Skeletal muscle tissue (tissue), 4 donors: ENCODE measurements around the gene AGRN. TPM values are rescaled to one million over a fixed set of nuclear protein-coding genes. Genes with fewer than 3 reads are reported as not detected.
A peak's percentile ranks its signal among the peaks of the same experiment; 100 is the strongest.
"Not testable (repeated sequence)": the region's sequence is repeated elsewhere in the genome, so short reads cannot be mapped to it uniquely, and the experiment has no call there.

Source experiments
- H3K27ac ChIP-seq: one replicate; pipeline ENCODE4 v1.7.0; 2013; ENCODE audit warnings: mild to moderate bottlenecking, low read depth, low read length, inconsistent platforms
- H3K27me3 ChIP-seq, 3 donors: one replicate each; pipeline ENCODE4 v1.7.0; 2013; ENCODE audit warnings: low read length in 3 of 3; ENCODE audit not compliant: control insufficient read depth in 3 of 3, insufficient read depth in 3 of 3
- H3K36me3 ChIP-seq, 3 donors: one replicate each; pipeline ENCODE4 v1.7.0; 2013; ENCODE audit warnings: low read length in 3 of 3; ENCODE audit not compliant: control insufficient read depth in 3 of 3, insufficient read depth in 3 of 3
- H3K4me1 ChIP-seq, 3 donors: one replicate each; pipeline ENCODE4 v1.7.0; 2013; ENCODE audit warnings: low read length in 3 of 3, mild to moderate bottlenecking in 3 of 3; ENCODE audit not compliant: control insufficient read depth in 3 of 3, insufficient read depth in 3 of 3
- H3K4me3 ChIP-seq, 3 donors: one replicate each; pipeline ENCODE4 v1.7.0; 2013; ENCODE audit warnings: low read length in 3 of 3
- H3K9ac ChIP-seq, 3 donors: one replicate each; pipeline ENCODE4 v1.7.0; 2013; ENCODE audit warnings: low read length in 3 of 3, mild to moderate bottlenecking in 3 of 3, moderate library complexity in 2 of 3, low read depth in 1 of 3
- H3K9me3 ChIP-seq, 3 donors: one replicate each; pipeline ENCODE4 v1.7.0; 2013; ENCODE audit warnings: low read length in 3 of 3; ENCODE audit not compliant: control insufficient read depth in 3 of 3
- total RNA-seq: library from RNA; depleted of rRNA; stranded (reverse); fragments of >200 nt; gene quantifications from one replicate; pipeline ENCODE4 v1.2.3, GENCODE V29; 2014
- donor health status: Osteomylitis.

The AGRN gene
- total RNA-seq, 1 donor from 2014 or later, result 14.6 TPM

DNA sequence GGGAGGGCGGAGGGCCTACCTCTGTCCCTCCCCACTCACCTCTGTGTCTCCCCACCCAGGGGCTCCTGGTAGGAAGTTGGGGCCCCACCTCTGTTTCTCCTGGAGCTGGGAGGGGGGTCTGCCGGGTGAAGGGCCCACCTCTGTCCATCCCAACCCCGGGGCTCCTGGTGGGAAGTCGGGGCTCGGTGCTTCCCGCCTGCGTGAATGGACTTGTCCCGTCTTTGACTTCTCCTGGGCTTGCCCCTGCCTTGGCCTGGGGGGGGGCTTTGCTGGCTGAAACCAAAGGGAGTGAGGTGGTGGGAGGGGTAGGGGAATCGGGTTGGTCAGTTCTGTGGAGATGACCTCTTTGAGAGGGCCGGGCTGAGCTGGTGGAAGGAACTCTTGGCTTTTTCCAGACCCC is 5.8 kb downstream of the AGRN start:
- peaks cover 10 to 21% (median 20%) of the 10 kb centered on the region in 3 donors for H3K27me3 ChIP-seq
- H3K36me3 ChIP-seq, result no peaks in the 10 kb centered on the region
- no peak overlapping the region for H3K4me3 ChIP-seq
- H3K27ac ChIP-seq, result no peak overlapping the region
- H3K4me1 ChIP-seq, result peaks cover 0 to 12% (median 7%) of the 10 kb centered on the region in 3 donors
- no peaks in the 10 kb centered on the region for H3K9me3 ChIP-seq
- no peak overlapping the region for H3K9ac ChIP-seq

DNA sequence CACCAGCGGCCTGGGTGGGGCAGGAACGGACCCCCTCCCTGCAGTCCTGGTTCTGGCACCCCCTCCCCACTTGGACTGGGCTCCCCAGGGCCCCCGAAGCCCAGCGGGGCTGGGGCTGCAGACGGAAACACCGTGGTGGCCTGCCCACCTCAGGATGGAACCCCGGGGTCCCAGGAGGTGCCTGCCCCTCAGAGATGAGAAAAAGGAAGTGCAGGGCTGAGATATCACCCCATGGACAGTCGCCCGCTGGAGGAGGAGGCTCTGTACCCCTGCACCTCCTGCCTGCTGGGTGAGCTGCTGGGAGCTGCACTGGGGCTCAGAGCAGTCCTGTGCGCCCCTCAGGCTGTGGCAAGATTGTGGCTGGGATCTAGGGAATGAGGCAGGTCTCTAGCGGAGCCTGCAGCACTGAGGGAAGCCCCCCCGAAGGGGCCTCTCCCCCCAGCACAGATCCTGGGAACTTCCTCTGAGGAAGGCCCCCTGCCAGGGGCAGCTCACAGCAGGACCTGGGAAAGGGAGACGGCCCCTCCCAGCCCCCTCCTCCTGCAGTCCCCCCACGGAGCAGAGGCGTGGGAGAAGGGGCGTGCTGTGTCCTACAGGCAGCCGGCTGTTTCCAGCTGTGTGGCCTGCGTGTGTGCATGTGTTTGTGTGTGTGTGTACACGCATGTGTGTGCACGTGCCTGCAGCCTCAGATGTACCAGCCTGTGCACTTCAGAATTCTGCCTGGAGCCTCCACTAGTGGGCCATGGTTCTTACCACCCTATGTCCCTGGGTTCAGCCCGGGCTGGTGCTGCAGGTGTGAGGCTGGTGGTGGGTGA is 6.9 kb downstream of the AGRN start:
- Histone ChIP-seq H3K36me3 (no peaks in the 10 kb centered on the region), H3K9ac (no peak overlapping the region), H3K9me3 (no peaks in the 10 kb centered on the region)

DNA sequence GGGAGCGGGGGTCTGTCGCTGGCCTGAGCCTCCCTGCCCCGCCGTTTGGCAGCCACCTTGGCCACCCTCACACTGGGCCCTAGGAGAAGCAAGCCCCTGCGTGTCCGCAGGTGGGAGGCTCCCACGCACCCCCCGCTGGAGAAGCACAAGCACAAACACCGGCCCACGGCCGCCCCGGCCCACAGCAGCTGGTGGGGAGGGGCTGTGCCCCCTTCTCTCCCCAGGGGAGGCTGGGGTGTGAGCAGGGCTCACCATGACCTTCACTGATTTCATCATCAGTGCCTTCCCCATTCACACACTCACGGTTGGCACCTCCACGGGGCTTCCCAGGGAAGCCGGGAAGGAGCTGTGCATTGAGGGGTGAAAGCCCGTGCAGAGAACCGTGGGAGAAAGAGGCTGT is 7.9 kb downstream of the AGRN start:
- H3K27ac ChIP-seq, result no peak overlapping the region

More for the DNA sequence above, 6.9 kb downstream of the AGRN start:
- Histone ChIP-seq H3K27me3 (peaks cover 13 to 17% (median 15%) of the 10 kb centered on the region in 3 donors), H3K4me1 (peaks cover 0 to 7% (median 0%) of the 10 kb centered on the region in 3 donors), H3K27ac (no peak overlapping the region), H3K4me3 (no peak overlapping the region)

DNA sequence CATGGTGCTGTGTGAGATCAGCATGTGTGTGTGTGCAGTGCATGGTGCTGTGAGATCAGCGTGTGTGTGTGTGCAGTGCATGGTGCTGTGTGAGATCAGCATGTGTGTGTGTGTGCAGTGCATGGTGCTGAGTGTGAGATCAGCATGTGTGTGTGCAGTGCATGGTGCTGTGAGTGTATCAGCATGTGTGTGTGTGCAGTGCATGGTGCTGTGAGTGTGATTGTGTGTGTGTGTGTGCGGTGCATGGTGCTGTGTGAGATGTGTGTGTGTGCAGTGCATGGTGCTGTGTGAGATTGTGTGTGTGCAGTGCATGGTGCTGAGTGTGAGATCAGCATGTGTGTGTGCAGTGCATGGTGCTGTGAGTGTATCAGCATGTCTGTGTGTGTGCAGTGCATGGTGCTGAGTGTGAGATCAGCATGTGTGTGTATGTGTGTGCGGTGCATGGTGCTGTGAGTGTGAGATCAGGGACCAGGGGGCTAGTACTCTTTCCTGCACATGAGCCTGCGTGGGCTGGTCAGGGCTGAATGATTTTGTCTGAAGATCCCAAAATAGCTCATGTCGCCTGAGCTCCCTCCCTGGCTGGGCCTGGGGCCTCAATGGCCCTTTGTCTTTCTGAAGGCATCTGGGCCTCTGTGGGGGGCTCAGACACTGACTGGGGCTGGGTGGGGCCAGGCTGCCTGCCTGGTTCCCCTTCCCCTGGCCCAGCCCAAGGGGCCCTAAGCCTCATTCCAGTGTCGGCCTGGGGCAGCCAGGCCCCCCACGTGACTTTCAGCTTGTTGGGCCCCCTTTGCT is 11.1 kb downstream of the AGRN start:
- H3K36me3 ChIP-seq, H3K4me3 ChIP-seq, H3K27ac ChIP-seq, H3K9me3 ChIP-seq, H3K9ac ChIP-seq: not testable (repeated sequence)
- Histone ChIP-seq H3K27me3 (peaks cover 27 to 32% (median 30%) of the 10 kb centered on the region in 3 donors), H3K4me1 (peaks cover 9 to 18% (median 12%) of the 10 kb centered on the region in 3 donors)

More for the DNA sequence above, 7.9 kb downstream of the AGRN start:
- Histone ChIP-seq H3K4me3 (no peak overlapping the region), H3K36me3 (no peaks in the 10 kb centered on the region), H3K9me3 (no peaks in the 10 kb centered on the region), H3K9ac (no peak overlapping the region), H3K27me3 (peaks cover 17 to 22% (median 22%) of the 10 kb centered on the region in 3 donors), H3K4me1 (peaks cover 5 to 10% (median 7%) of the 10 kb centered on the region in 3 donors)

DNA sequence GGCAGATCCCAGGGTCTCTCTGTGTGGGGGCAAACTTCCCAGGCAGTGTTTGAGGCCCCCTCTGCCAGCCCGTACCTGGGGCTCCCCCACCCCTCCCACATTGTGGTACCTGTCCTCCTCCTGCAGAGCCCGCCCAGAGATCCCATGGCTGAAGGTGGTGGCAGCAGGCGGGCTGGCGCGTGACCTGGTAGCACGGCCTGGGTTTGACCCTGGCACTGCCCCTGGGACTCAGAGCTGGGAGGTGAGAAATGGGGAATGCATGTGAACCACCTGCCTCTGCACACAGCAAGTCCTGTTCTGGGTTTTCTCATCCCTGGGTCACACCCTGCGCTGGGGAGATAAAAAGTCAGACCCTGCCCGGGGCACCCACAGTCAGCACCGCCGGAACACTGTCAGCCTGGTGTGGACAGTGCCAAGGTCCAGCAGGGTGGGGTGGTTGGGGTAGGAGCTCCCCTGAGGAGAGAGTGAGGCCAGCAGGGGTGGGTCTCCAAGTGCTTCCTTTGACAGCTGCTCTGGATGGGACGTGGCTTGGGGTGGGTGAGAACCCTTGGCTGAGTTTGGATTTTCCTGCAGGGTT is 11.8 kb downstream of the AGRN start:
- Histone ChIP-seq H3K27me3 (peaks cover 32 to 36% (median 35%) of the 10 kb centered on the region in 3 donors), H3K27ac (no peak overlapping the region), H3K36me3 (no peaks in the 10 kb centered on the region), H3K4me3 (no peak overlapping the region), H3K9ac (no peak overlapping the region), H3K4me1 (peaks cover 9 to 18% (median 12%) of the 10 kb centered on the region in 3 donors), H3K9me3 (no peaks in the 10 kb centered on the region)

DNA sequence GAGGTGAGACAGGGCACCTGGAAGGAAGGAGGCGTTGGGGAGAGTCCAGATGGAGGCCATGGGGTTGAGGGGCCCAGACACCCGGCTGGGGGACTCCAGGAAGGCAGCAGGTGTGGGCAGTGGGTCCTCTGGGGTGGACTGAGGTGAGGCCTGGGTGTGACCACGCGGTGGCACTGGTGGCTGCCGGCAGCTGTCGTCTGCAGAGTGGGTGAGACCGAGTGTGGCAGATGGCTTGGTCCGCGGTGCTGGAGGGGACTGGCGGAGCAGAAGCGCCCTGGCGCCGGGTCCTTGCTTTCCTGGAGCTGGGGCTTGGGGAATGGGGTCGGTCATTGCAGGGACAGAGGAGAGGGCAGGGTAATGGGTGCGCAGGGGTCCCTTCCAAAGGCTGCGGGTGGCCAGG is 12.5 kb downstream of the AGRN start:
- no peak overlapping the region for H3K4me3 ChIP-seq
- no peaks in the 10 kb centered on the region for H3K9me3 ChIP-seq
- no peak overlapping the region for H3K27ac ChIP-seq
- peaks cover 9 to 18% (median 12%) of the 10 kb centered on the region in 3 donors for H3K4me1 ChIP-seq
- H3K9ac ChIP-seq, result peak overlapping the region in 1 of 3 donors; percentile 45
- H3K27me3 ChIP-seq, result peaks cover 35 to 39% (median 39%) of the 10 kb centered on the region in 3 donors
- no peaks in the 10 kb centered on the region for H3K36me3 ChIP-seq

DNA sequence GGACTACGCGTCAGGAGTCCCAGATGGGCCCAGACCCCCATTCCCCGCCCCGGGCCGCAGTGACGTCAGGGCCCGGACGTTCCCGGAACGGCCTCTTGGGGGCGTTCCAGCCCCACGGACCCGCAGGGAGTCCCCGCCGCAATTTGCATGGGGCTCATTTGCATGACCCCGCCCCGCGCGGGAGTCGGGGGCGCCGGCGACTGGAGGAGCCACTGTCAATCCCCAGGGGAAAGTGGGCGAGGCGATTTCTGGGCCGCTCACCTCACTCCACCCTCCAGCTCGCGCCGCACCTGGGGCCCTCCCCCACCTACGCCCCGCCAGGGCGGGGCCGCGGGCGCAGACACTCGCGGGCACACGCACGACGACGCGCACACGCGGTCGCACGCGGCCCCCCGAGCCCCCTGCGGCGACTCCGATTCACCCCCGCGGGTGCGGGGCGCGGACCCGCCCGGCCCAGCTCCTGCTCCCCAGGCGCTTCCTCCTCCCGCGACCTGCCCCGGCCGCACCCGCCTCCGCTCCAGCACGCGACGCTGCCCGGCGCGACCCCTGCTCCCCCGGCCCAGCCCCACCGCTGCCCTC is 13.2 kb downstream of the AGRN start:
- no peaks in the 10 kb centered on the region for H3K9me3 ChIP-seq
- H3K27me3 ChIP-seq, result peaks cover 42 to 46% (median 46%) of the 10 kb centered on the region in 3 donors
- H3K27ac ChIP-seq, result no peak overlapping the region
- peak overlapping the region in 1 of 3 donors; percentile 16 for H3K9ac ChIP-seq
- no peaks in the 10 kb centered on the region for H3K36me3 ChIP-seq
- H3K4me3 ChIP-seq, result peak overlapping the region in 1 of 3 donors; percentile 41
- H3K4me1 ChIP-seq, result peaks cover 9 to 18% (median 12%) of the 10 kb centered on the region in 3 donors

DNA sequence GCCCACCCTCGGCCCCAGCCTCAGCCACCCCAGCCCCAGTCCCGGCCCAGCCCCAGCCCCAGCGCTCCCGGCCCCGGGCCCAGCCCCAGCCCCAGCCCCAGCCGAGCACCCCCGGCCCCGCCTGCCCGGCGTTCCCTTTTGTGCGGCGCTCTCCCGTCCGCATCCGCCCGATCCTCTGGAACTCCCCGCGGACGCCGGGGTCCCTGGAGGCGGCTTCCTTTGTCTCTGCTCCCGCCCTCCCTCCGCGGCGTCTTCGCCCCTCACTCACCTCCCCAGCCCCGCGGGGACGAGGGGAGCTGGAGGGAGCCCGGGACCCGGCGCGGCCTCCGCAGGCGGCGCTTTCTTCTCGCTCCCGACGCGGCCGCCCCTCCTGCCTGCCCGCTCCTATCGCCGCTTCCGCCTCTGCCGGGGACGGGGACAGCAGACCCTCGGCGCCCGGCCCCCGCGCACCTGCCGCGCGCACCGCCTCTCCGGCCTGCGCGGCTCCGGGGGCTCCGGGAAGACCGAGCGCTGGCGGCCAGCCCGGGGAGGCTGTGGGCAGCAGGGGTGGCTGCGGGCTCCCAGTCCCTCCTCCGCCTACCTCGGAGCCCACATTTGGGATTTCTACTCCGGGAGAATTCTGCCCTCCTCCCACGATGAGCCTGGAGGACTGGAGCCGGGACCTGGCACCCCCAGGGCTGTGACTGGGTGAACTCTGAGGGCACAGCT is 14.0 kb downstream of the AGRN start:
- peaks cover 9 to 18% (median 12%) of the 10 kb centered on the region in 3 donors for H3K4me1 ChIP-seq
- H3K27me3 ChIP-seq, result peaks cover 49 to 54% (median 54%) of the 10 kb centered on the region in 3 donors
- no peaks in the 10 kb centered on the region for H3K9me3 ChIP-seq
- H3K27ac ChIP-seq, result no peak overlapping the region
- H3K4me3 ChIP-seq, result no peak overlapping the region
- no peaks in the 10 kb centered on the region for H3K36me3 ChIP-seq
- H3K9ac ChIP-seq, result peak overlapping the region in 1 of 3 donors; percentile 45

DNA sequence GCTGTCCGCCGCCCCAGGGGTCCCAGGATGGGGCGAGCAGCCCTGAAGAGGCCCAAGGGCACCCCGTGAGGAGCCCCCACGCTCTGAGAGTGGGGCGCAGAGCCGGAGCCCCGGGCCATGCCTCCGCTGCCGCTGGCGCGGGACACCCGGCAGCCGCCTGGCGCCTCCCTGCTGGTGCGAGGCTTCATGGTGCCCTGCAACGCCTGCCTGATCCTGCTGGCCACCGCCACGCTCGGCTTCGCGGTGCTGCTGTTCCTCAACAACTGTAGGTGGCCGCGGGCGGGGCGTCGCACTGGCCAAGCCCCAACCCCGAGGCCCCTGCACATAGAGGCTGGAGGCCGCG is 14.5 kb downstream of the AGRN start:
- no peaks in the 10 kb centered on the region for H3K9me3 ChIP-seq

More for the DNA sequence above, 14.5 kb downstream of the AGRN start:
- H3K27ac ChIP-seq, result no peak overlapping the region
- H3K4me3 ChIP-seq, result no peak overlapping the region
- H3K27me3 ChIP-seq, result peaks cover 54 to 59% (median 59%) of the 10 kb centered on the region in 3 donors
- no peaks in the 10 kb centered on the region for H3K36me3 ChIP-seq
- H3K4me1 ChIP-seq, result peaks cover 9 to 22% (median 12%) of the 10 kb centered on the region in 3 donors
- peak overlapping the region in 1 of 3 donors; percentile 45 for H3K9ac ChIP-seq
